Cardiac muscle cell (in vitro differentiated cells and primary cell): ENCODE results near the gene GRB10. TPM values are rescaled to one million over a fixed set of nuclear protein-coding genes. Genes with fewer than 3 reads are reported as not detected.

ENCODE experiments used
- DNase-seq, 2 donors: peaks; one replicate each; pipeline versions ENCODE4 v3.0.0 to v3.0.0-alpha.2; 2010 to 2017; ENCODE audit warnings: low read depth in 1 of 2, low spot score in 1 of 2
- H3K27ac ChIP-seq: fragments of 200-600 bp; sonication (generic); 2 replicates; pipeline ENCODE4 v1.5.1; 2016
- H3K27me3 ChIP-seq: fragments of 200-600 bp; sonication (generic); 2 replicates; pipeline ENCODE4 v1.6.0; 2016; ENCODE audit warnings: control low read depth
- H3K36me3 ChIP-seq: fragments of 200-600 bp; sonication (generic); 2 replicates; pipeline ENCODE4 v1.5.1; 2016; ENCODE audit warnings: control low read depth
- H3K4me1 ChIP-seq: fragments of 200-600 bp; sonication (generic); 2 replicates; pipeline ENCODE4 v1.8.1; 2017; ENCODE audit warnings: low read depth, mild to moderate bottlenecking, mixed run types
- H3K4me3 ChIP-seq: fragments of 200-600 bp; sonication (generic); 2 replicates; pipeline ENCODE4 v1.5.1; 2016; ENCODE audit warnings: mild to moderate bottlenecking
- H3K9me3 ChIP-seq: fragments of 200-600 bp; sonication (generic); 2 replicates; pipeline ENCODE4 v1.5.1; 2017; ENCODE audit warnings: low read depth, mild to moderate bottlenecking, control low read depth
- polyA plus RNA-seq: library from polyadenylated mRNA; unstranded; fragments of >200 nt; fragmentation: Nextera tagmentation; extraction: Ambion mirVana; gene quantifications from 2 replicates; pipeline ENCODE4 v1.2.1, GENCODE V29; 2016
- total RNA-seq: library from RNA; depleted of rRNA; stranded (reverse); fragments of >200 nt; gene quantifications from 2 replicates; pipeline ENCODE4 v1.2.3, GENCODE V29; 2016
- TF ChIP-seq, protein P1 (sequence below): IDR thresholded peaks from 2 replicates; pipeline ENCODE4 v1.5.1; 2012; ENCODE audit warnings: low read depth, mild to moderate bottlenecking, low read length

Gene GRB10
- total and polyA plus RNA-seq, 2 experiments from 2014 or later = 9.9 to 25.3 TPM

GRCh38 chr7:50728184-50728583 lies 54.5 kb downstream of the GRB10 start:
- Histone ChIP-seq H3K27me3 (no peaks in the 10 kb centered on the region), H3K9me3 (no peaks in the 10 kb centered on the region), H3K36me3 (no peaks in the 10 kb centered on the region), H3K27ac (no peak overlapping the region), H3K4me3 (no peak overlapping the region), H3K4me1 (peaks cover 8% of the 10 kb centered on the region)
- peak in 1 of 2 donors; percentile 69 for DNase-seq
- TF ChIP-seq, protein P1, sequence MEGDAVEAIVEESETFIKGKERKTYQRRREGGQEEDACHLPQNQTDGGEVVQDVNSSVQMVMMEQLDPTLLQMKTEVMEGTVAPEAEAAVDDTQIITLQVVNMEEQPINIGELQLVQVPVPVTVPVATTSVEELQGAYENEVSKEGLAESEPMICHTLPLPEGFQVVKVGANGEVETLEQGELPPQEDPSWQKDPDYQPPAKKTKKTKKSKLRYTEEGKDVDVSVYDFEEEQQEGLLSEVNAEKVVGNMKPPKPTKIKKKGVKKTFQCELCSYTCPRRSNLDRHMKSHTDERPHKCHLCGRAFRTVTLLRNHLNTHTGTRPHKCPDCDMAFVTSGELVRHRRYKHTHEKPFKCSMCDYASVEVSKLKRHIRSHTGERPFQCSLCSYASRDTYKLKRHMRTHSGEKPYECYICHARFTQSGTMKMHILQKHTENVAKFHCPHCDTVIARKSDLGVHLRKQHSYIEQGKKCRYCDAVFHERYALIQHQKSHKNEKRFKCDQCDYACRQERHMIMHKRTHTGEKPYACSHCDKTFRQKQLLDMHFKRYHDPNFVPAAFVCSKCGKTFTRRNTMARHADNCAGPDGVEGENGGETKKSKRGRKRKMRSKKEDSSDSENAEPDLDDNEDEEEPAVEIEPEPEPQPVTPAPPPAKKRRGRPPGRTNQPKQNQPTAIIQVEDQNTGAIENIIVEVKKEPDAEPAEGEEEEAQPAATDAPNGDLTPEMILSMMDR = no peak

DNA sequence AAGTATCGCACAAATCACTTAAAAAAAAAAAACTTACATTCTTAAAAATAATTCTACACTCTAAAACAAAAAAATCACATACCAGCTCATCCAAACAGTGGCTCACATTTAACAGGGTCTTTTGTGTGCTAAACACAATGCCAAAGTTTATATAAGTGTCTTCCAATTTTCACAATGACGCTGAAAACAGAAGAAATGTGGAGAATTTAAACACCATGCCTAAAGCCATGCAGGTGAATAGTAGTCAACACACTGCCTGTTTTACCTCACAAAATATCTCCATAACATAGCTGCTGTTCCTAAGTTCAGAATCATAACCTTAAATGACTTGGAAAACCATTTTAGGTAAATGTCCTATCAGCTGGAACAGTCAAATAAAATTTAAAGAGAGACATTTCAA lies 55.0 kb downstream of the GRB10 start:
- no peak for DNase-seq
- no peaks in the 10 kb centered on the region for H3K27me3 ChIP-seq
- H3K4me1 ChIP-seq = peaks cover 10% of the 10 kb centered on the region
- no peak overlapping the region for H3K4me3 ChIP-seq
- H3K36me3 ChIP-seq = no peaks in the 10 kb centered on the region
- no peak overlapping the region for H3K27ac ChIP-seq
- TF ChIP-seq, protein P1 = no peak
- H3K9me3 ChIP-seq = no peaks in the 10 kb centered on the region

DNA sequence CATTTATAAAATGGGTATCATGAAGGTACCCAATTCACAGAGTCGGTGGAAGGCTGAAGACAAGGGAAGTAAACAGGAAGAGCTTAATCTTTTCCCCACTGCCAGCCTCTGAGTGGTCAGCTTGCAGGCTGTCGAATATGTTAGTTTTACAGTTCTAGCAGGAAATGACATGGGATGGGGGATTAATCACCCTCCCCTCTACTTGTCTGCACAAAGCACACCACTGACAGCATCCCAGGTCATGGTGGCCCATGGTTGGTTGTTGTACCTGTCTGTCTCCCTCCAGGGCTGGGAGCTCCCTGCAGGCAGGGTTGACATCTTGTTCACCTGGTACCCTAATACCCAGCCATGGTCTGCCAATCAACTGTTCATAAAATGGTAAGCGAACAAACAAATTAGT lies 55.6 kb downstream of the GRB10 start:
- TF ChIP-seq, protein P1 = no peak
- Histone ChIP-seq H3K27ac (no peak overlapping the region), H3K36me3 (no peaks in the 10 kb centered on the region), H3K4me3 (no peak overlapping the region), H3K27me3 (no peaks in the 10 kb centered on the region), H3K4me1 (peaks cover 12% of the 10 kb centered on the region), H3K9me3 (no peaks in the 10 kb centered on the region)
- peak in 1 of 2 donors; percentile 28 for DNase-seq

- H3K27ac ChIP-seq = no peak overlapping the region
- H3K4me3 ChIP-seq = no peak overlapping the region
- H3K36me3 ChIP-seq = no peaks in the 10 kb centered on the region
- no peaks in the 10 kb centered on the region for H3K9me3 ChIP-seq
- H3K4me1 ChIP-seq = peaks cover 12% of the 10 kb centered on the region
- TF ChIP-seq, protein P1 = no peak
- DNase-seq = no peak
- H3K27me3 ChIP-seq = no peaks in the 10 kb centered on the region
Observed at GRCh38 chr7:50725774-50726173, 56.9 kb downstream of the GRB10 start.

DNA sequence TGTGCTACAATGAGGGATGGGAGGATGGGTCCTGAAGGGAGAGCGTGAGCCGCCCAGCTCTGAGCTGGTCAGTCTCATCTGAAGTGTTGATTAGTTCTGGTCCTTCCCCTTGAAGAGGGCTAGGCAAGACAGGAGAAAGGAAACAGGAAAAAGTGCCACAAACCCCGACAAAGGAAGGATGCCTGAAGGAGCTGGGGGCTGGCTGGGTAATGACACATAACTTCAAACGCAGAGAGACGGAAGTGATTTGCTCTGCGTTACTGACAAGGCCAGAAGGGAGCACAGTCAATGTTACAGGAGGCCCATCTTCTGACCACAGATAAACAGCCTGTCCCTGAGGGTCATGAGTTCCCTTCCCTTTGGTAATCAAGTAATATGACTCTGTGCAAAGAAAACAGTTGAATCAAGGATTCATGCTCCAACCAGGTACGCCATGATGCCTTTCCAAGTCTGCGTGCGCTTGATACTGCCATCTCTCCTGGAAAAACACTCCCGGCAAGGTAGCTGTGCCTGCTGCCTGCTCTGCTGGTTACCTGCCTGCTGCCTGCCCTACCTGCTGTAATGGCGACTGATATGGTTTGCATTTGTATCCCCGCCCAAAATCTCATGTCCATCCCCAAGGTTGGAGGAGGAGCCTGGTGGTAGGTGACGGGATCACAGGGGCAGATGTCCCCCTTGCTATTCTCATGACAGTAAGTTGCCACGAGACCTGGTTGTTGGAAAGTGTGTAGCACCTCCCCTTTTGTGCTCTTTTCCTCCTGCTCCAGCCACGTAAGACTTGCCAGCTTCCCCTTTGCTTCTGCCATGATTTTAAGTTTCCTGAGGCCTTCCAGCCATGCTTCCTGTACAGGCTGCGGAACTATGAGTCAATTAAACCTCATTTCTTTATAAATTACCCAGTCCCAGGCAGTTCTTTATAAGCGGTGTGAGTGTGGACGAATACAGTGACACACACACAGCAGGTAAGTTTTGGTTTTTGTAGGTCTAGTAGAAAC lies 57.9 kb downstream of the GRB10 start:
- H3K4me1 ChIP-seq = peaks cover 20% of the 10 kb centered on the region
- no peaks in the 10 kb centered on the region for H3K27me3 ChIP-seq
- H3K27ac ChIP-seq = peak overlapping the region; percentile 30
- H3K9me3 ChIP-seq = no peaks in the 10 kb centered on the region
- no peak overlapping the region for H3K4me3 ChIP-seq
- TF ChIP-seq, protein P1 = no peak
- no peaks in the 10 kb centered on the region for H3K36me3 ChIP-seq
- peak in 1 of 2 donors; percentile 18 for DNase-seq
